Mammary epithelial cell (primary cell): ENCODE results near the gene IDI2.

Experiments
- EZH2 ChIP-seq: IDR thresholded peaks from 2 replicates; pipeline ENCODE4 v1.6.1; 2012; ENCODE audit warnings: low read length, inconsistent platforms, borderline replicate concordance
- TF ChIP-seq, protein P1 (sequence below), 2 donors: IDR thresholded peaks in 1 of 2; conservative IDR thresholded peaks in 1 of 2; 2 replicates each; pipeline ENCODE4 v1.5.1; 2011 to 2012; ENCODE audit warnings: inconsistent platforms in 2 of 2, low read length in 2 of 2, mild to moderate bottlenecking in 2 of 2, control low read depth in 1 of 2, low read depth in 1 of 2; ENCODE audit not compliant: insufficient read depth in 1 of 2; ENCODE audit errors: extremely low read depth in 1 of 2

DNA sequence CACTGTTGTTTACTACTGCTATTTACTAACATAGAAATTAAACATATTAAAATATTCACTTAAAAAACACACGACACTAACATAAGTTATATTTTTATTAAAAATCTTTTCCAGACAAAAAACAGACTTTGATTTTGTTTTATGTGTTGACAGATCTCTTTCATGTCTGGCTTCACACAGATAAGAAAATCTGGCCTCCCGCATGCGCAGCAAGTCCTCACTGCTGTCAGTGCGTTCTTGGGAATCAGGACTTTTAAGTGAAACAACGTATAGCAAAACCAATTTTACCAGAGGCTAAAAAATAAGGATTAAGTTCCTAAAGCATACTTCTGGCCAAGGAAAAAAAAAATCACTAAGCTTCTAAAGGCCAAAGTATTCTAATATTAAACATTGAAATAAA, 24.5 kb upstream of the IDI2 start:
- TF ChIP-seq, protein P1, sequence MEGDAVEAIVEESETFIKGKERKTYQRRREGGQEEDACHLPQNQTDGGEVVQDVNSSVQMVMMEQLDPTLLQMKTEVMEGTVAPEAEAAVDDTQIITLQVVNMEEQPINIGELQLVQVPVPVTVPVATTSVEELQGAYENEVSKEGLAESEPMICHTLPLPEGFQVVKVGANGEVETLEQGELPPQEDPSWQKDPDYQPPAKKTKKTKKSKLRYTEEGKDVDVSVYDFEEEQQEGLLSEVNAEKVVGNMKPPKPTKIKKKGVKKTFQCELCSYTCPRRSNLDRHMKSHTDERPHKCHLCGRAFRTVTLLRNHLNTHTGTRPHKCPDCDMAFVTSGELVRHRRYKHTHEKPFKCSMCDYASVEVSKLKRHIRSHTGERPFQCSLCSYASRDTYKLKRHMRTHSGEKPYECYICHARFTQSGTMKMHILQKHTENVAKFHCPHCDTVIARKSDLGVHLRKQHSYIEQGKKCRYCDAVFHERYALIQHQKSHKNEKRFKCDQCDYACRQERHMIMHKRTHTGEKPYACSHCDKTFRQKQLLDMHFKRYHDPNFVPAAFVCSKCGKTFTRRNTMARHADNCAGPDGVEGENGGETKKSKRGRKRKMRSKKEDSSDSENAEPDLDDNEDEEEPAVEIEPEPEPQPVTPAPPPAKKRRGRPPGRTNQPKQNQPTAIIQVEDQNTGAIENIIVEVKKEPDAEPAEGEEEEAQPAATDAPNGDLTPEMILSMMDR (conservative IDR thresholded peaks at IDR 0.05 in 1 of 2, IDR thresholded peaks at IDR 0.05 in 1 of 2; ENCODE audit: extremely low read depth in 1 of 2, insufficient read depth in 1 of 2, low read depth in 1 of 2, low read length in 2 of 2): no peak
- no peak for TF ChIP-seq EZH2
